Activated CD4-positive, alpha-beta T cell treated with anti-CD3 and anti-CD28 coated beads, Interleukin-2, amount 50 U/mL, for 1 hour (primary cell): Measurements from ENCODE around the gene CIRBP.

ENCODE experiments used
- DNase-seq: peaks from one replicate; pipeline ENCODE4 v3.0.0-alpha.2; 2020

The CIRBP gene

GRCh38 chr19:1231729-1232637 lies 37.1 kb upstream of the CIRBP start:
- no peak for DNase-seq

- DNase-seq = no peak
These were observed 36.5 kb upstream of the CIRBP start for GRCh38 chr19:1232652-1233072.

GRCh38 chr19:1233115-1233667 lies 35.9 kb upstream of the CIRBP start:
- DNase-seq = no peak

GRCh38 chr19:1234051-1234954 lies 34.8 kb upstream of the CIRBP start:
- DNase-seq = no peak

- DNase-seq = no peak
These were observed 34.2 kb upstream of the CIRBP start for GRCh38 chr19:1234955-1235380.

GRCh38 chr19:1235625-1236538 lies 33.2 kb upstream of the CIRBP start:
- no peak for DNase-seq

- no peak for DNase-seq
These were observed 32.6 kb upstream of the CIRBP start for GRCh38 chr19:1236576-1236975.

GRCh38 chr19:1237027-1237659 lies 32.0 kb upstream of the CIRBP start:
- no peak for DNase-seq

GRCh38 chr19:1237754-1238368 lies 31.3 kb upstream of the CIRBP start, which contains the start of gene CBARP:
CBARP (minus strand) TSS chr19:1238005; CDS start chr19:1236100, 1,905 bp downstream.
- DNase-seq = no peak

- no peak for DNase-seq
These were observed 30.5 kb upstream of the CIRBP start for GRCh38 chr19:1238369-1239303.

GRCh38 chr19:1239420-1239795 lies 29.7 kb upstream of the CIRBP start:
- DNase-seq = no peak

- DNase-seq = peak; percentile 92
These were observed 29.1 kb upstream of the CIRBP start for GRCh38 chr19:1239796-1240737.

GRCh38 chr19:1240925-1241324 lies 28.2 kb upstream of the CIRBP start:
- DNase-seq = no peak

- peak; percentile 89 for DNase-seq
These were observed 27.6 kb upstream of the CIRBP start, which contains the start of gene ATP5F1D for GRCh38 chr19:1241417-1242095. ATP5F1D (plus strand) TSS chr19:1241751; CDS start chr19:1241851, 100 bp downstream.

- DNase-seq = peak; percentile 85
These were observed 25.1 kb upstream of the CIRBP start for GRCh38 chr19:1243768-1244692.

GRCh38 chr19:1244693-1245451 lies 24.3 kb upstream of the CIRBP start:
- DNase-seq = no peak
